Vagina (tissue), 2 donors: ENCODE results near the gene KBTBD12. TPM values are rescaled to one million over a fixed set of nuclear protein-coding genes. Genes with fewer than 3 reads are reported as not detected.
A peak's percentile ranks its signal among the peaks of the same experiment; 100 is the strongest.
"Not testable (repeated sequence)": the region's sequence is repeated elsewhere in the genome, so short reads cannot be mapped to it uniquely, and the experiment has no call there.

Source experiments
- DNase-seq, 2 donors: peaks; one replicate each; pipeline ENCODE4 v3.0.0-alpha.2; 2017; ENCODE audit errors: extremely low spot score in 2 of 2
- H3K27ac ChIP-seq: fragments of 200-600 bp; sonication (generic); one replicate; pipeline ENCODE4 v1.5.1; 2019
- H3K27me3 ChIP-seq: fragments of 200-600 bp; sonication (generic); one replicate; pipeline ENCODE4 v1.5.1; 2019
- H3K36me3 ChIP-seq, 2 donors: fragments of 200-600 bp; sonication (generic); one replicate each; pipeline ENCODE4 v1.5.1; 2017 to 2019
- H3K4me1 ChIP-seq: fragments of 200-600 bp; sonication (generic); one replicate; pipeline ENCODE4 v1.5.1; 2019
- H3K4me3 ChIP-seq, 2 donors: fragments of 200-600 bp; sonication (generic); 1 replicate in 1 of 2; 2 replicates in 1 of 2; pipeline ENCODE4 v1.5.1; 2016 to 2019
- H3K9me3 ChIP-seq: fragments of 200-600 bp; sonication (generic); one replicate; pipeline ENCODE4 v1.5.1; 2019
- CTCF ChIP-seq, 3 experiments: fragments of 450-650 bp in 2 of 3; fragments of 200-600 bp in 1 of 3; sonication (generic) in 1 of 3; IDR thresholded peaks; one replicate each; pipeline ENCODE4 v1.5.1; 2017 to 2019; ENCODE audit warnings: antibody characterized with exemption in 3 of 3, mild to moderate bottlenecking in 2 of 3, moderate library complexity in 2 of 3
- POLR2A ChIP-seq, 2 donors: fragments of 450-650 bp; IDR thresholded peaks; one replicate each; pipeline ENCODE4 v1.6.1; 2017; ENCODE audit warnings: antibody characterized with exemption in 2 of 2, mild to moderate bottlenecking in 2 of 2, moderate library complexity in 2 of 2
- POLR2AphosphoS5 ChIP-seq, 2 donors: sonication (generic); formaldehyde crosslinking; IDR thresholded peaks; one replicate each; pipeline ENCODE4 v1.9.0; 2017; ENCODE audit warnings: antibody characterized with exemption in 2 of 2, mild to moderate bottlenecking in 2 of 2, low read depth in 1 of 2; ENCODE audit not compliant: insufficient read depth in 1 of 2
- intact Hi-C: fragments of 100-400 bp; cut with DNase I; formaldehyde crosslinking; loops from one replicate; pipeline ENCODE4 v1.15.1; 2023
- total RNA-seq: library from RNA; depleted of rRNA; stranded (reverse); fragments of >200 nt; gene quantifications from one replicate; pipeline ENCODE4 v1.2.3, GENCODE V29; 2016

The KBTBD12 gene
- total RNA-seq, result not detected

- DNase-seq, result no peak
- no peaks in the 10 kb centered on the region for H3K9me3 ChIP-seq
- peak within 1 kb of the TSS; percentile 46 to 57 for H3K4me3 ChIP-seq
- intact Hi-C loops, result no loop called here
- peaks cover 21% of the 10 kb centered on the region for H3K4me1 ChIP-seq
- no peak within 1 kb of the TSS for H3K27ac ChIP-seq
- H3K27me3 ChIP-seq, result no peaks in the 10 kb centered on the region
- no peaks in the 10 kb centered on the region for H3K36me3 ChIP-seq
- no peak for TF ChIP-seq CTCF (IDR thresholded peaks at IDR 0.05)
- no peak for TF ChIP-seq POLR2A (IDR thresholded peaks at IDR 0.05)
- no peak for TF ChIP-seq POLR2AphosphoS5 (IDR thresholded peaks at IDR 0.05; ENCODE audit: insufficient read depth in 1 of 2, low read depth in 1 of 2)
Measured at GRCh38 chr3:127915115-127915936, at the start of gene KBTBD12. TSS of gene KBTBD12 (plus strand) at chr3:127915232. CDS start at chr3:127923062, 7,830 bp downstream.

- H3K9me3 ChIP-seq, result no peaks in the 10 kb centered on the region
- H3K36me3 ChIP-seq, result no peaks in the 10 kb centered on the region
- no peak for TF ChIP-seq POLR2A (IDR thresholded peaks at IDR 0.05)
- no peak for TF ChIP-seq POLR2AphosphoS5 (IDR thresholded peaks at IDR 0.05; ENCODE audit: insufficient read depth in 1 of 2, low read depth in 1 of 2)
- no peak for TF ChIP-seq CTCF (IDR thresholded peaks at IDR 0.05)
- H3K27ac ChIP-seq, result no peak overlapping the region
- intact Hi-C loops, result no loop called here
- no peak overlapping the region for H3K4me3 ChIP-seq
- no peaks in the 10 kb centered on the region for H3K27me3 ChIP-seq
- no peaks in the 10 kb centered on the region for H3K4me1 ChIP-seq
- DNase-seq, result no peak
Measured at GRCh38 chr3:127865941-127866340, 49.1 kb upstream of the KBTBD12 start.

- Histone ChIP-seq H3K36me3 (no peaks in the 10 kb centered on the region), H3K9me3 (no peaks in the 10 kb centered on the region), H3K4me1 (no peaks in the 10 kb centered on the region), H3K27me3 (no peaks in the 10 kb centered on the region), H3K4me3 (no peak overlapping the region), H3K27ac (no peak overlapping the region)
- TF ChIP-seq CTCF (IDR thresholded peaks at IDR 0.05) (no peak), POLR2AphosphoS5 (IDR thresholded peaks at IDR 0.05; ENCODE audit: insufficient read depth in 1 of 2, low read depth in 1 of 2) (no peak), POLR2A (IDR thresholded peaks at IDR 0.05) (no peak)
- intact Hi-C loops, result no loop called here
- DNase-seq, result no peak
Measured at GRCh38 chr3:127867412-127867811, 47.6 kb upstream of the KBTBD12 start.

- Histone ChIP-seq H3K4me1 (no peaks in the 10 kb centered on the region), H3K36me3 (no peaks in the 10 kb centered on the region), H3K27me3 (no peaks in the 10 kb centered on the region), H3K9me3 (no peaks in the 10 kb centered on the region), H3K4me3 (no peak overlapping the region), H3K27ac (no peak overlapping the region)
- no peak for TF ChIP-seq POLR2A (IDR thresholded peaks at IDR 0.05)
- intact Hi-C loops, result no loop called here
- DNase-seq, result no peak
Measured at GRCh38 chr3:127867986-127868385, 47.0 kb upstream of the KBTBD12 start.

- no peaks in the 10 kb centered on the region for H3K9me3 ChIP-seq
- no peak for DNase-seq
- H3K36me3 ChIP-seq, result no peaks in the 10 kb centered on the region
- no peaks in the 10 kb centered on the region for H3K4me1 ChIP-seq
- no peak overlapping the region for H3K4me3 ChIP-seq
- H3K27ac ChIP-seq, result no peak overlapping the region
- TF ChIP-seq POLR2A (IDR thresholded peaks at IDR 0.05) (no peak), CTCF (IDR thresholded peaks at IDR 0.05) (no peak), POLR2AphosphoS5 (IDR thresholded peaks at IDR 0.05; ENCODE audit: insufficient read depth in 1 of 2, low read depth in 1 of 2) (no peak)
- H3K27me3 ChIP-seq, result no peaks in the 10 kb centered on the region
- intact Hi-C loops, result no loop called here
Measured at GRCh38 chr3:127870156-127870555, 44.9 kb upstream of the KBTBD12 start.

GRCh38 chr3:127874097-127874496, 40.9 kb upstream of the KBTBD12 start:
- H3K4me1 ChIP-seq, intact Hi-C loops, DNase-seq, H3K27me3 ChIP-seq, H3K27ac ChIP-seq, H3K36me3 ChIP-seq, H3K9me3 ChIP-seq, H3K4me3 ChIP-seq: not testable (repeated sequence)
